Measurements from ENCODE around the gene MACROD1.

Gene MACROD1

DNA sequence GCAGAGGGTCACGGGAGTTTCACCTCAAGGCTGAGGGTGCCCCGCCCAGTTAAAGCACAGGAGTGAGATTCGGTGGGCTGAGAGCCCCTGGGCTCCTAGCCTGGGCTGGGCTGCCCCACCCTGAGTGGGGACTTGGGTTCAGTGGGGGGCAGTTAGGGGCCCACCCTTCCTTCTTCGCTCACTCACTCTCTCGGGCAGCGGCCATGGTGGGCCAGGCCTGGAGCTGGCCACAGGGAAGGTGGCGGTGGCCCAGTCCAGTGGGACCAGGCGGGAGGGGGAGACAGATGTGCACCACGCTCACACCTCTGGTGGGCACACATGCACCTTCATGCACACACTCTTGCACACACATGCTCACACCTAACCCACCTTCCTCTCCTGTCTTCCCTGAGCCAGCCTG, 124.1 kb downstream of the MACROD1 start:
- H3K4me3 ChIP-seq (ENCODE audit: low read depth, low read length): no peak overlapping the region
- TF ChIP-seq, protein P1, sequence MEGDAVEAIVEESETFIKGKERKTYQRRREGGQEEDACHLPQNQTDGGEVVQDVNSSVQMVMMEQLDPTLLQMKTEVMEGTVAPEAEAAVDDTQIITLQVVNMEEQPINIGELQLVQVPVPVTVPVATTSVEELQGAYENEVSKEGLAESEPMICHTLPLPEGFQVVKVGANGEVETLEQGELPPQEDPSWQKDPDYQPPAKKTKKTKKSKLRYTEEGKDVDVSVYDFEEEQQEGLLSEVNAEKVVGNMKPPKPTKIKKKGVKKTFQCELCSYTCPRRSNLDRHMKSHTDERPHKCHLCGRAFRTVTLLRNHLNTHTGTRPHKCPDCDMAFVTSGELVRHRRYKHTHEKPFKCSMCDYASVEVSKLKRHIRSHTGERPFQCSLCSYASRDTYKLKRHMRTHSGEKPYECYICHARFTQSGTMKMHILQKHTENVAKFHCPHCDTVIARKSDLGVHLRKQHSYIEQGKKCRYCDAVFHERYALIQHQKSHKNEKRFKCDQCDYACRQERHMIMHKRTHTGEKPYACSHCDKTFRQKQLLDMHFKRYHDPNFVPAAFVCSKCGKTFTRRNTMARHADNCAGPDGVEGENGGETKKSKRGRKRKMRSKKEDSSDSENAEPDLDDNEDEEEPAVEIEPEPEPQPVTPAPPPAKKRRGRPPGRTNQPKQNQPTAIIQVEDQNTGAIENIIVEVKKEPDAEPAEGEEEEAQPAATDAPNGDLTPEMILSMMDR (IDR thresholded peaks at IDR 0.05; ENCODE audit: low read depth, low read length): no peak

DNA sequence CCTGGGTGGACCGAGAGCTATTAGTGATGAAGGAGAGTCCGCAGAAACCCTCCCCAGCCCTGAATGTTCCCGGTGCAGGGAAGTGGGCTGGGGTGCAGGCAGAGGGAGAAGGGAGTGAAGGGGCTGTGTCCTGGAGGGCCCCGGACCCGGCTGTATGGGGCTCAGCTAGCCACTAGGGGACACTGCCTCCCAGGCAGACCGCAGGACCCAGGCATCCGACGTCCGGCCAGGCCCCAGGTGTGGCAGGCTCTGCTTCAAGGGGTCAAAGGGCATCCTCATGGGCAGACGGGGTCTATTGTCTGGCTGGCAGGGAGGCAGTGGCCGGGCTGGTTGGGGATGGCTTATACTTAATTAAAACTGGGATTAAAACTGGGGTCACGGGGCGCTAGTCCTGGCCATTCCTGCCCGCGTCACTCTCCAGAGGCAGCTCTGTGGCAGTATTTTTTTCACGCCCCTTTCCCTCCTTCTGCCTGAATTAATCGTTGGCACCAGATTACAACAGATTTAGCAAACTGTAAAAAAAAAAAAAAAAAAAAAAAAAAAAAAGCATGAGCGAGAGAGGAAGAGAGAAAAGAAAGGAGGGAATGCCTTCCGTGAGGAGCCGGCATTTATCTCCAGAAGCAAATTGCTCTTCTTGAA, 125.1 kb downstream of the MACROD1 start:
- TF ChIP-seq, protein P1 (IDR thresholded peaks at IDR 0.05; ENCODE audit: low read depth, low read length): peak; percentile 42
- no peak overlapping the region for H3K4me3 ChIP-seq (ENCODE audit: low read depth, low read length)

DNA sequence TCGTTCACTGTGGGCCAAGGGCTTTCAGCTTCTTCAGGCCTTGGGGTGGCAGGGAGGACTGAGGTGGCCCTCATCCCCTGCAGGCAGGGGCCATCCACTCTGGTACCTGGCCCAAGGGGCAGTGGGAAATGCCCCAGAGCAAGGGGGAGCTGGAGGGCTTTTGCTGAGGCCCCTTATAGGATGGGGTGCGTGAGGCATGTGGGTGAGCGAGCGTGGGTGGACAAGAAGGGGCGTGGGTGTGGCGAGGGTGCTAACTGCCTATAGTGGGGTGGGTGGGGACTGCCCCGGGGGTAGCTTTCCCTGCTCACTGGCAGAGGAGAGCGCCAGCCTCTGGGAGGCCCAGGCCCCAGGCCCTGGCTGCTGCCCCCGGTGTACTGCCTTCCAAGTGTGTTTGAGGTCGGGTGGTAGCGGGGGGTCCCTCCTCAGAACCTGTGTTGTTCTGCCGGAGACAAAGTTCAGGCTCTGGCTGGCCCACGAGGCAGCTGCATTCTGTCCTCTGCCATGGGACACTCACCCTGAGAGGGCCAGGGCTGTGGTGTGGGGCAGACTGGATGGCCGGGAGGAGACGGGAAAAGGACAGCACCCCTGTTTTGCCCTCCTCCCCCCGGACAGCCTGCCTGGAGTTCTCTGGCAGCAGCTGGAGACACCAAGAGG, 126.8 kb downstream of the MACROD1 start:
- H3K4me3 ChIP-seq (ENCODE audit: low read depth, low read length): no peak overlapping the region
- TF ChIP-seq, protein P1 (IDR thresholded peaks at IDR 0.05; ENCODE audit: low read depth, low read length): no peak

DNA sequence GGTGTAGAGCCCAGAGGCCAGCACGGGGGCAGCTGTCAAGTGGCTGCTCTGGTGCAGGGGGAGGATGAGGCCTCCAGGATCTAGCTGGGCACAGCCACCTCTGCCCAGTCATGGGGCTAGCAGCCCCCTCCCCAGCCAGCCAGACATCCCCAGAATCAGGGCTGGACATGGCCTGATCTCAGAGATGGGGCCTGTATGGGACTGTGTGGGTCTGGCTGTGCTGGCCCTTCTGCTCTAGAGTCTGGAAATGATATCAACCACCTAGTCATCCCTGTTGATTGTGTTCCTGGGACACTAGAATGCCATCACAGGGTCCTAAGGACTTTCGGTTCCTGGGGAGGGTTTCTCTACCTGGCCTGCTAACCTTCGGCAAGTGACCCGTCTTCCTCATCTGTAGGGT, 127.4 kb downstream of the MACROD1 start:
- H3K4me3 ChIP-seq (ENCODE audit: low read depth, low read length): no peak overlapping the region
- TF ChIP-seq, protein P1 (IDR thresholded peaks at IDR 0.05; ENCODE audit: low read depth, low read length): no peak

DNA sequence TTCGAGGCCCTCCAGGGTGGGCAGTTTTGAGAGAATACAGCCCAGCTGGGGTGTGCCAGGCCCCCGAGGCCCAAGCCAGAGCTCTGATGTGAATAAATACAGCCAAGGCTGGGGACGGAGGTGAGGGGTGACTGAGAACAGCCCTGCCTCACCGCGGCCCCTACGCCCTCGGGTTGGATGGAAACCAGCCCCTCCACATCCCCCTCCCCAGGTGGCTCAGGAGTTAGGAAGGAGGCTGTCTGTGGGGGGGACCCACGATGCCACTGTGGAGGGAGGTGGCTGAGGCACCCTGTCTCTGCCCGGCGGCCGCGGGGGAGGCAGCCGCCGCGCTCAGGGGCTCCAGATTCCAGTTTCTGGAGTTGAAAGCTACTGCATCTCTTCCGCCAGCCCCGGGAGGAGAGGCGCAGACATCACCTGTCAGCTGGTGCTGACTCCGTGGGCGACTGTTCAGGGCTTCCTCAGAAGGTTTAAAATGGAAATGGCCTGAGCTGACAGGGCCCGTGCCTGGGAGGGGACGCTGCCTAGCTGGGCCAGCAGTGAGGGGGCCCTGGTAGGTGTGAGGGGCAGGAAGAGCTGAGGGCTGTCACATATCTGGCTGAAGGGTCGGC, 128.8 kb downstream of the MACROD1 start:
- TF ChIP-seq, protein P1 (IDR thresholded peaks at IDR 0.05; ENCODE audit: low read depth, low read length): no peak
- H3K4me3 ChIP-seq (ENCODE audit: low read depth, low read length): no peak overlapping the region

DNA sequence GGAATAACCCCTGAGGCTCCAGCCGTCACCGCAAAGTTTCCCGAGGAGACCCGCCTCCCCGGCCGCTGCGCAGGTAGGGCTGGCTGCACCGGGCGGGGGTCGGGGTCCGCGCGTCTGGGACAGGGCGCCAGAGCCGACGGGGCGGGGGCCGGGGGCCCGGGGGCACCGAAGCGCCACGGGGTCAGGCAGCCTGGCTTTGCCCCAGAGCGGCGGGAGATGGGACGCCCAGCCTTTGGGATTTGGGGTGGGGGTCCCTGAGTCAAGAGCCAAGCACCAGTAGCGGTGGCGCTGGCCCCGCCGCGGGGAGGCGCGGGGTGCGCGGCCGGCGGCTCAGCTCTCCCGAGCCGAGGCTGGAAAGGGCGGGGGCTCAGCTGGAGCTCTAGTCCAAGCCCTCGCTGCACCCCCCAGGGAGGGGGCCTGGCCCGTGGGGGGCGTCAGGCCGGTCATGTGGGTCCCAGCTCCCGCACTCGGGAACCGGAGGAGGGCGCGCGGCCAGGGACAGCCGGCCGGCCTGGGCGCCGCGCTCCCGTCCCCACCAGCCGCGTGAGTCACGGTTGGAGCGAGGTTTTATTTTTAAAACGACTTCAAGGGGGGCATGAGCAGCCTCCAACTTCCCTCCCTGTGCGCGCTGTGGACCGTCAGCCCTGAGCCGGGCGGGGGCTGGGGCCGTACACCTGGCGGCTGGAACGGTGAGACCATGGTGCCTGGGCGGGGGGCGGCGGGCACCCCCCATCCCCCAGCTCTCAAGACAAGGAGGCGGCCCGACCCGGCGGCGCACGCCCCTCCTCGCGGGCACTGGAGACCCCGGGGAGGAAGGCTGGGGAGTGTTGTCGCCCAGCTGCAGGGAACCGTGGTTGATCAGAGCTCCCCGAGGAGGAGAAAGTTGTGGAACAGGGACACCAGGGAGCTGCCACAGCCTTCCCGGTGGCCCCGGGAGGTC, 129.6 kb downstream of the MACROD1 start:
- peak overlapping the region; percentile 55 for H3K4me3 ChIP-seq (ENCODE audit: low read depth, low read length)
- TF ChIP-seq, protein P1 (IDR thresholded peaks at IDR 0.05; ENCODE audit: low read depth, low read length): no peak
